ENCODE data around the gene PAK4.

GRCh38 chr19:39082745-39083598 is 42.6 kb upstream of the PAK4 start:
- TF ChIP-seq CTCF (IDR thresholded peaks at IDR 0.05) (no peak), POLR2A (IDR thresholded peaks at IDR 0.05) (no peak), POLR2AphosphoS5 (IDR thresholded peaks at IDR 0.05) (no peak)
